HEK293 (cell line): ENCODE results near the gene BICD1.

Experiments
- CTCF ChIA-PET: fragments of 350-600 bp; formaldehyde crosslinking; extraction: SDS; loops from one replicate; lab custom pipeline; 2021; ENCODE audit warnings: antibody characterized with exemption; lab: Yijun Ruan, JAX
- POLR2A ChIA-PET: fragments of 300-600 bp; formaldehyde crosslinking; extraction: SDS; loops from one replicate; lab custom pipeline; 2020; ENCODE audit warnings: antibody characterized with exemption, inconsistent platforms; lab: Yijun Ruan, JAX
- H3K27ac ChIP-seq: fragments of 200-500 bp; sonication (Bioruptor generic); 2 replicates; pipeline ENCODE4 v1.5.1; 2014; ENCODE audit warnings: low read depth, low read length, control low read depth, inconsistent platforms; ENCODE audit errors: extremely low read depth
- H3K36me3 ChIP-seq, 2 experiments: fragments of 200-500 bp in 1 of 2; sonication (Bioruptor generic) in 1 of 2; 1 replicate in 1 of 2; 2 replicates in 1 of 2; pipeline ENCODE4 v1.5.1; 2014 to 2017; ENCODE audit warnings: inconsistent platforms in 2 of 2, low read length in 2 of 2; ENCODE audit not compliant: control insufficient read depth in 2 of 2, insufficient read depth in 1 of 2
- H3K4me1 ChIP-seq: fragments of 200-500 bp; sonication (Bioruptor generic); 2 replicates; pipeline ENCODE4 v1.5.1; 2014; ENCODE audit warnings: mild to moderate bottlenecking, low read length, inconsistent platforms; ENCODE audit not compliant: control insufficient read depth, insufficient read depth
- H3K4me3 ChIP-seq: 2 replicates; pipeline ENCODE4 v1.5.1; 2011; ENCODE audit warnings: low read depth, mild to moderate bottlenecking, control low read depth, low read length, moderate library complexity
- H3K9me3 ChIP-seq: fragments of 200-500 bp; sonication (Bioruptor generic); 2 replicates; pipeline ENCODE4 v1.5.1; 2014; ENCODE audit warnings: low read depth, low read length, inconsistent platforms; ENCODE audit not compliant: control insufficient read depth, insufficient read depth
- HOXC10 ChIP-seq: sonication (generic); formaldehyde crosslinking; IDR thresholded peaks from 2 replicates; pipeline ENCODE4 v1.8.1; 2023; ENCODE audit warnings: mild to moderate bottlenecking, missing genetic modification reagents
- OSR2 ChIP-seq: fragments of 450-650 bp; formaldehyde crosslinking; IDR thresholded peaks from 2 replicates; pipeline ENCODE4 v1.5.1; 2016; ENCODE audit warnings: missing biosample characterization, missing genetic modification characterization
- SCRT2 ChIP-seq: fragments of 450-650 bp; formaldehyde crosslinking; IDR thresholded peaks from 2 replicates; pipeline ENCODE4 v1.5.1; 2016; ENCODE audit warnings: missing biosample characterization, missing genetic modification characterization
- ZNF174 ChIP-seq: fragments of 450-650 bp; formaldehyde crosslinking; IDR thresholded peaks from 2 replicates; pipeline ENCODE4 v1.5.0; 2017; ENCODE audit warnings: missing biosample characterization, mild to moderate bottlenecking, missing genetic modification characterization
- ZNF211 ChIP-seq: fragments of 450-650 bp; formaldehyde crosslinking; IDR thresholded peaks from 2 replicates; pipeline ENCODE4 v1.5.1; 2016; ENCODE audit warnings: low read depth, missing biosample characterization, missing genetic modification characterization
- ZNF23 ChIP-seq: fragments of 450-650 bp; formaldehyde crosslinking; IDR thresholded peaks from 2 replicates; pipeline ENCODE4 v1.5.1; 2016; ENCODE audit warnings: missing biosample characterization, missing genetic modification characterization, borderline replicate concordance
- ZNF239 ChIP-seq: fragments of 450-650 bp; formaldehyde crosslinking; IDR thresholded peaks from 2 replicates; pipeline ENCODE4 v1.5.1; 2016; ENCODE audit warnings: missing biosample characterization, missing genetic modification characterization
- ZNF280C ChIP-seq: fragments of 450-650 bp; formaldehyde crosslinking; IDR thresholded peaks from 2 replicates; pipeline ENCODE4 v1.5.1; 2016; ENCODE audit warnings: missing biosample characterization, missing genetic modification characterization
- ZNF292 ChIP-seq: fragments of 450-650 bp; formaldehyde crosslinking; IDR thresholded peaks from 2 replicates; pipeline ENCODE4 v1.5.1; 2016; ENCODE audit warnings: low read depth, missing biosample characterization, missing genetic modification characterization, borderline replicate concordance
- ZNF311 ChIP-seq: fragments of 450-650 bp; formaldehyde crosslinking; IDR thresholded peaks from 2 replicates; pipeline ENCODE4 v1.5.1; 2017; ENCODE audit warnings: missing biosample characterization, missing genetic modification characterization, borderline replicate concordance
- ZNF585B ChIP-seq: fragments of 450-650 bp; formaldehyde crosslinking; IDR thresholded peaks from 2 replicates; pipeline ENCODE4 v1.5.1; 2016; ENCODE audit warnings: missing biosample characterization, missing genetic modification characterization
- ZNF596 ChIP-seq: fragments of 450-650 bp; IDR thresholded peaks from 2 replicates; pipeline ENCODE4 v1.5.0; 2018; ENCODE audit warnings: missing biosample characterization, mild to moderate bottlenecking, missing genetic modification characterization, moderate library complexity
- ZNF837 ChIP-seq: fragments of 450-650 bp; formaldehyde crosslinking; IDR thresholded peaks from 2 replicates; pipeline ENCODE4 v1.5.1; 2016; ENCODE audit warnings: missing biosample characterization, missing genetic modification characterization
- ZNF843 ChIP-seq: fragments of 450-650 bp; formaldehyde crosslinking; IDR thresholded peaks from 2 replicates; pipeline ENCODE4 v1.5.1; 2016; ENCODE audit warnings: missing biosample characterization, missing genetic modification characterization
- TF ChIP-seq, protein P1 (sequence below): fragments of 450-650 bp; formaldehyde crosslinking; IDR thresholded peaks from 2 replicates; pipeline ENCODE4 v1.5.1; 2017; ENCODE audit warnings: missing biosample characterization, missing genetic modification characterization
- TF ChIP-seq, protein P2 (sequence below): fragments of 450-650 bp; formaldehyde crosslinking; IDR thresholded peaks from 2 replicates; pipeline ENCODE4 v1.5.1; 2016; ENCODE audit warnings: missing biosample characterization, missing genetic modification characterization
- TF ChIP-seq, protein P3 (sequence below): fragments of 450-650 bp; formaldehyde crosslinking; IDR thresholded peaks from 2 replicates; pipeline ENCODE4 v1.5.1; 2016; ENCODE audit warnings: missing biosample characterization, missing genetic modification characterization

The BICD1 gene

GRCh38 chr12:32080435-32080834 lies 26.2 kb upstream of the BICD1 start:
- CTCF ChIA-PET, result interaction anchor here (0.5 to 0.6 kb wide), 2 partner anchors 25 to 398 kb away, joined by 3 to 5 read pairs; no protein-coding TSS in a partner anchor
- H3K4me3 ChIP-seq, result no peak overlapping the region
- no peak overlapping the region for H3K27ac ChIP-seq
- TF ChIP-seq ZNF585B (tag by site-specific recombination) (no peak), OSR2 (tag by site-specific recombination) (no peak), ZNF311 (tag by site-specific recombination) (no peak), ZNF174 (tag by site-specific recombination) (no peak), ZNF837 (tag by site-specific recombination) (no peak), ZNF23 (no peak), ZNF280C (no peak), ZNF843 (tag by site-specific recombination) (no peak), ZNF211 (no peak), SCRT2 (tag by site-specific recombination) (no peak)
- TF ChIP-seq, protein P1, sequence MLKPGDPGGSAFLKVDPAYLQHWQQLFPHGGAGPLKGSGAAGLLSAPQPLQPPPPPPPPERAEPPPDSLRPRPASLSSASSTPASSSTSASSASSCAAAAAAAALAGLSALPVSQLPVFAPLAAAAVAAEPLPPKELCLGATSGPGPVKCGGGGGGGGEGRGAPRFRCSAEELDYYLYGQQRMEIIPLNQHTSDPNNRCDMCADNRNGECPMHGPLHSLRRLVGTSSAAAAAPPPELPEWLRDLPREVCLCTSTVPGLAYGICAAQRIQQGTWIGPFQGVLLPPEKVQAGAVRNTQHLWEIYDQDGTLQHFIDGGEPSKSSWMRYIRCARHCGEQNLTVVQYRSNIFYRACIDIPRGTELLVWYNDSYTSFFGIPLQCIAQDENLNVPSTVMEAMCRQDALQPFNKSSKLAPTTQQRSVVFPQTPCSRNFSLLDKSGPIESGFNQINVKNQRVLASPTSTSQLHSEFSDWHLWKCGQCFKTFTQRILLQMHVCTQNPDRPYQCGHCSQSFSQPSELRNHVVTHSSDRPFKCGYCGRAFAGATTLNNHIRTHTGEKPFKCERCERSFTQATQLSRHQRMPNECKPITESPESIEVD, result no peak
- no peaks in the 10 kb centered on the region for H3K9me3 ChIP-seq
- no peaks in the 10 kb centered on the region; the same call in 1 of the 2 replicates for H3K4me1 ChIP-seq
- H3K36me3 ChIP-seq, result no peaks in the 10 kb centered on the region
- POLR2A ChIA-PET, result no interaction called here

DNA sequence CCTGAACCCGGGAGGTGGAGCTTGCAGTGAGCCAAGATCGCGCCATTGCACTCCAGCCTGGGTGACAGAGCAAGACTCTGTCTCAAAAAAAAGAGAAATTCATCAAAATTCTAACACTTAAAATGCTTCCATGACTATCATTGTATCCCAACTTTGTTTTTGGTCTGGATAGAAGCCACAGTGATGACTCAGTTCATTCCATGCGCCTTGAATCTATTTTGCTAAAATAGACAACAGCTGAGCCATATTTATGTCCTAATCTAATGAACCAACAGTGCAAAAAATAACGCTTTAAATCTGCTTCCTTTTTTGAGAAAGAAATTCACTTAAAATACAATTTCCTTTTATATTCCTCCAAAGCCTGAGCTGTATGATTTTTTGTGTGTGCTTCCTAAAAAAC lies 23.2 kb upstream of the BICD1 start:
- Histone ChIP-seq H3K4me3 (no peak overlapping the region), H3K4me1 (no peaks in the 10 kb centered on the region), H3K9me3 (no peaks in the 10 kb centered on the region), H3K36me3 (no peaks in the 10 kb centered on the region), H3K27ac (no peak overlapping the region)
- ChIA-PET CTCF (no interaction called here), POLR2A (no interaction called here)
- TF ChIP-seq ZNF292, result no peak
- TF ChIP-seq, protein P2, sequence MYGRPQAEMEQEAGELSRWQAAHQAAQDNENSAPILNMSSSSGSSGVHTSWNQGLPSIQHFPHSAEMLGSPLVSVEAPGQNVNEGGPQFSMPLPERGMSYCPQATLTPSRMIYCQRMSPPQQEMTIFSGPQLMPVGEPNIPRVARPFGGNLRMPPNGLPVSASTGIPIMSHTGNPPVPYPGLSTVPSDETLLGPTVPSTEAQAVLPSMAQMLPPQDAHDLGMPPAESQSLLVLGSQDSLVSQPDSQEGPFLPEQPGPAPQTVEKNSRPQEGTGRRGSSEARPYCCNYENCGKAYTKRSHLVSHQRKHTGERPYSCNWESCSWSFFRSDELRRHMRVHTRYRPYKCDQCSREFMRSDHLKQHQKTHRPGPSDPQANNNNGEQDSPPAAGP (tag by site-specific recombination), result no peak
- no peak for TF ChIP-seq ZNF596 (tag by site-specific recombination)
- TF ChIP-seq, protein P3, sequence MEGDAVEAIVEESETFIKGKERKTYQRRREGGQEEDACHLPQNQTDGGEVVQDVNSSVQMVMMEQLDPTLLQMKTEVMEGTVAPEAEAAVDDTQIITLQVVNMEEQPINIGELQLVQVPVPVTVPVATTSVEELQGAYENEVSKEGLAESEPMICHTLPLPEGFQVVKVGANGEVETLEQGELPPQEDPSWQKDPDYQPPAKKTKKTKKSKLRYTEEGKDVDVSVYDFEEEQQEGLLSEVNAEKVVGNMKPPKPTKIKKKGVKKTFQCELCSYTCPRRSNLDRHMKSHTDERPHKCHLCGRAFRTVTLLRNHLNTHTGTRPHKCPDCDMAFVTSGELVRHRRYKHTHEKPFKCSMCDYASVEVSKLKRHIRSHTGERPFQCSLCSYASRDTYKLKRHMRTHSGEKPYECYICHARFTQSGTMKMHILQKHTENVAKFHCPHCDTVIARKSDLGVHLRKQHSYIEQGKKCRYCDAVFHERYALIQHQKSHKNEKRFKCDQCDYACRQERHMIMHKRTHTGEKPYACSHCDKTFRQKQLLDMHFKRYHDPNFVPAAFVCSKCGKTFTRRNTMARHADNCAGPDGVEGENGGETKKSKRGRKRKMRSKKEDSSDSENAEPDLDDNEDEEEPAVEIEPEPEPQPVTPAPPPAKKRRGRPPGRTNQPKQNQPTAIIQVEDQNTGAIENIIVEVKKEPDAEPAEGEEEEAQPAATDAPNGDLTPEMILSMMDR (tag by site-specific recombination), result no peak
- no peak for TF ChIP-seq ZNF239 (tag by site-specific recombination)
- TF ChIP-seq HOXC10 (CRISPR knock-in tag), result no peak
